GM21529 (cell line): ENCODE data around the gene CIB4.

ENCODE experiments used
- ATAC-seq: cut with Tn5 transposase; IDR thresholded peaks from one replicate; pipeline ENCODE4 v1.9.1; 2021; ENCODE audit not compliant: unreplicated experiment

CIB4 gene

GRCh38 chr2:26640781-26641564 lies at the start of gene CIB4:
CIB4 (minus strand) TSS chr2:26641366; CDS start chr2:26641314, 52 bp downstream.
- ATAC-seq: no peak

- no peak for ATAC-seq
Observed at GRCh38 chr2:26687801-26688200, 46.6 kb upstream of the CIB4 start.

- ATAC-seq: no peak
Observed at GRCh38 chr2:26687328-26687727, 46.2 kb upstream of the CIB4 start.

- no peak for ATAC-seq
Observed at GRCh38 chr2:26685989-26686839, 45.0 kb upstream of the CIB4 start.

- no peak for ATAC-seq
Observed at GRCh38 chr2:26685341-26685740, 44.2 kb upstream of the CIB4 start.

GRCh38 chr2:26683583-26683982 lies 42.4 kb upstream of the CIB4 start:
- ATAC-seq: no peak

- ATAC-seq: no peak
Observed at GRCh38 chr2:26682155-26682554, 41.0 kb upstream of the CIB4 start.

- ATAC-seq: no peak
Observed at GRCh38 chr2:26681656-26682055, 40.5 kb upstream of the CIB4 start.

GRCh38 chr2:26679867-26680266 lies 38.7 kb upstream of the CIB4 start:
- no peak for ATAC-seq

- ATAC-seq: no peak
Observed at GRCh38 chr2:26678035-26678434, 36.9 kb upstream of the CIB4 start.

- no peak for ATAC-seq
Observed at GRCh38 chr2:26675651-26676255, 34.6 kb upstream of the CIB4 start.

- no peak for ATAC-seq
Observed at GRCh38 chr2:26674771-26675170, 33.6 kb upstream of the CIB4 start.

GRCh38 chr2:26674002-26674751 lies 33.0 kb upstream of the CIB4 start:
- ATAC-seq: no peak

- ATAC-seq: no peak
Observed at GRCh38 chr2:26672818-26673393, 31.7 kb upstream of the CIB4 start.

GRCh38 chr2:26672112-26672817 lies 31.1 kb upstream of the CIB4 start:
- ATAC-seq: no peak

- no peak for ATAC-seq
Observed at GRCh38 chr2:26671691-26672090, 30.5 kb upstream of the CIB4 start.

- no peak for ATAC-seq
Observed at GRCh38 chr2:26670931-26671460, 29.8 kb upstream of the CIB4 start.

GRCh38 chr2:26670171-26670570 lies 29.0 kb upstream of the CIB4 start:
- no peak for ATAC-seq

- ATAC-seq: no peak
Observed at GRCh38 chr2:26668856-26669750, 27.9 kb upstream of the CIB4 start.
